ENCODE data around the gene TIGD1.

GRCh38 chr2:232573042-232573441 lies 22.7 kb upstream of the TIGD1 start:
- no peak for TF ChIP-seq EZH2phosphoT487 (IDR thresholded peaks at IDR 0.05)
- TF ChIP-seq CTCF (IDR thresholded peaks at IDR 0.05) = no peak
- no peak for TF ChIP-seq EZH2 (IDR thresholded peaks at IDR 0.05)
